ENCODE measurements around the gene HSP90AA1.
"Not testable (repeated sequence)": the region's sequence is repeated elsewhere in the genome, so short reads cannot be mapped to it uniquely, and the experiment has no call there.

Gene HSP90AA1

DNA sequence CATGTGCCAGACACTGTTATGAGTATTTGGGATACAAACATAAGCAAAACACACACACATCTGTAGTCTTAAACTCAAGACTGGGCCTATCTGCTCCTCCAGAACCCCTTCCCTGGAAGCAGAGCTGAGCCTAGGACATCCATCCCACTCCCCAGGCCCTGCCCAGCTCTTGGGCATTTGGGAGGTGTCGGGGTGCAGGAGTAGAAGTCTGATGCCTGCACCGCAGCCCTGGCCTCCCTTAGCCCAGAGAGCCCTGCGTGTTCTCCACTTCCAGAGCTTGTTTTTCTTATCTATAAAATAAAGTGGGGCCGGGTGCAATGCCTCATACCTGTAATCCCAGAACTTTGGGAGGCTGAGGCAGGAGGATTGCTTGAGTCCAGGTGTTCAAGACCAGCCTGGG lies 11.7 kb downstream of the HSP90AA1 start:
- H3K27ac ChIP-seq: no peak overlapping the region
- no peaks in the 10 kb centered on the region for H3K79me2 ChIP-seq
- no peak overlapping the region for H3K4me3 ChIP-seq (ENCODE audit: low read depth, low read length)
- no peak overlapping the region for H3K4me2 ChIP-seq (ENCODE audit: low read length)
- H3K9me3 ChIP-seq (ENCODE audit: control insufficient read depth, low read length): no peaks in the 10 kb centered on the region
- no peaks in the 10 kb centered on the region for H3K27me3 ChIP-seq (ENCODE audit: control insufficient read depth, insufficient read depth, low read length)
- H2AFZ ChIP-seq: no peak overlapping the region
- TF ChIP-seq, protein P1, sequence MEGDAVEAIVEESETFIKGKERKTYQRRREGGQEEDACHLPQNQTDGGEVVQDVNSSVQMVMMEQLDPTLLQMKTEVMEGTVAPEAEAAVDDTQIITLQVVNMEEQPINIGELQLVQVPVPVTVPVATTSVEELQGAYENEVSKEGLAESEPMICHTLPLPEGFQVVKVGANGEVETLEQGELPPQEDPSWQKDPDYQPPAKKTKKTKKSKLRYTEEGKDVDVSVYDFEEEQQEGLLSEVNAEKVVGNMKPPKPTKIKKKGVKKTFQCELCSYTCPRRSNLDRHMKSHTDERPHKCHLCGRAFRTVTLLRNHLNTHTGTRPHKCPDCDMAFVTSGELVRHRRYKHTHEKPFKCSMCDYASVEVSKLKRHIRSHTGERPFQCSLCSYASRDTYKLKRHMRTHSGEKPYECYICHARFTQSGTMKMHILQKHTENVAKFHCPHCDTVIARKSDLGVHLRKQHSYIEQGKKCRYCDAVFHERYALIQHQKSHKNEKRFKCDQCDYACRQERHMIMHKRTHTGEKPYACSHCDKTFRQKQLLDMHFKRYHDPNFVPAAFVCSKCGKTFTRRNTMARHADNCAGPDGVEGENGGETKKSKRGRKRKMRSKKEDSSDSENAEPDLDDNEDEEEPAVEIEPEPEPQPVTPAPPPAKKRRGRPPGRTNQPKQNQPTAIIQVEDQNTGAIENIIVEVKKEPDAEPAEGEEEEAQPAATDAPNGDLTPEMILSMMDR (IDR thresholded peaks at IDR 0.05): no peak
- no peak overlapping the region for H3K9ac ChIP-seq
- no peaks in the 10 kb centered on the region for H3K4me1 ChIP-seq
- no peaks in the 10 kb centered on the region for H3K36me3 ChIP-seq (ENCODE audit: control insufficient read depth, insufficient read depth, low read length)

DNA sequence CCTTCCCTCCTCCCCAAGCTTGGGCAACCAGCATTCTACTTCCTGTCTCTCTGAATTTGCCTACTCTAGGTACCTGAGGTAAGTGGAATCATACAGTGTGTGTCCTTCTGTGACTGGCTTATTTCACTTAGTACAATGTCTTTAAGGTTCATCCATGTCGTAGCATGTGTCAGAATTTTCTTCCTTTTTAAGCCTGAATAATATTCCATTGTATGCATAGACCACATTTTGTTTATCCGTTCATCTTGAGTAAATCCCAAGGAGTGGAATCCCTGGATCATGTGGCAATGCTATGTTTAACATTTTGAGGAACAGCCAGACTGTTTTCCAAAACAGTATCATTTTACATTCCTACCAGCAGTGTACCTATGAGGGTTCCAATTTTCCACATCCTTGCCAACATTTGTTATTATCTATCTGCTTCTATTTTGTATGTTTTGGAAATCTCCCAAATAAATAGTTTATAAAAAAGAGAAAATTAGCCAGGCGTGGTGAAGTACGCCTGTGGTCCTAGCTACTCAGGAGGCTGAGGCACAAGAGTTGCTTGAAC lies 12.4 kb downstream of the HSP90AA1 start:
- Histone ChIP-seq H3K4me3 (ENCODE audit: low read depth, low read length) (no peak overlapping the region), H3K9ac (no peak overlapping the region), H3K36me3 (ENCODE audit: control insufficient read depth, insufficient read depth, low read length) (no peaks in the 10 kb centered on the region), H2AFZ (no peak overlapping the region), H3K27me3 (ENCODE audit: control insufficient read depth, insufficient read depth, low read length) (no peaks in the 10 kb centered on the region), H3K9me3 (ENCODE audit: control insufficient read depth, low read length) (no peaks in the 10 kb centered on the region), H3K4me2 (ENCODE audit: low read length) (no peak overlapping the region), H3K27ac (no peak overlapping the region), H3K4me1 (no peaks in the 10 kb centered on the region), H3K79me2 (no peaks in the 10 kb centered on the region)
- TF ChIP-seq, protein P1 (IDR thresholded peaks at IDR 0.05): no peak

DNA sequence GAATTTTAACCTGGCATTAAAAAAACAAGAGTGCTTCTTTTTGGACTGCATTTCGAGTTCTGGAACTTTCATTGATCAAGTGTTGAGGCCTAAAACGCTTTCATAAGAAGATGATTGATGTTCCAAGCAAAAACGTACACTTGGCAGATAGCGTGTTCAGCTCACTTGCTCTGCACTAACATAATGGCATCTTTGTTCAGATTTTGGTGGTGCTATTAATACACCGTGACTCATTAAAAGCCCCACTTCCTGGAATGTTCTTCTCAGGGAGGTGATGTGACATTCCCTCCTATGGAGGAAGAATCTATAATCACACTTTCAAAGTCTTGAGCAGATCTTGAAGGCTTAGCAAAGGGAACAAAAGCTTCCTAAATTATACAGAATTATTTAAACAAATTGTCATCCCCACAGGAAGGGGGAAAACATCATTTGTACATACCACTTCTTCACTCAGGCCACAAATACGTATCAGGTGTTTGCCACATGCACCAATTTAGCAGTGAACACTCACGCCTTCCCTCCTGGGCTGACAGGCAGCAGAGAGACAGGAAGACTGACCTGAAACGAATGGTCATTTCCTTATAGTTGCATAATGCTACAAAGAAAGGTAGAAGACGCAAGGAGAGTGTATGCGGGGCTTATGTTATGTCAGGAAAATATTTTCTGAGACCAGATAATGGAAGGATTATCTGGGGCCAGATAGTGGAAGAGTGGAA lies 15.4 kb downstream of the HSP90AA1 start:
- Histone ChIP-seq H3K9me3 (ENCODE audit: control insufficient read depth, low read length) (no peaks in the 10 kb centered on the region), H2AFZ (no peak overlapping the region), H3K4me2 (ENCODE audit: low read length) (no peak overlapping the region), H3K36me3 (ENCODE audit: control insufficient read depth, insufficient read depth, low read length) (no peaks in the 10 kb centered on the region), H3K27me3 (ENCODE audit: control insufficient read depth, insufficient read depth, low read length) (no peaks in the 10 kb centered on the region), H3K79me2 (no peaks in the 10 kb centered on the region), H3K9ac (no peak overlapping the region), H3K4me3 (ENCODE audit: low read depth, low read length) (no peak overlapping the region), H3K4me1 (no peaks in the 10 kb centered on the region), H3K27ac (no peak overlapping the region)
- TF ChIP-seq, protein P1 (IDR thresholded peaks at IDR 0.05): no peak

DNA sequence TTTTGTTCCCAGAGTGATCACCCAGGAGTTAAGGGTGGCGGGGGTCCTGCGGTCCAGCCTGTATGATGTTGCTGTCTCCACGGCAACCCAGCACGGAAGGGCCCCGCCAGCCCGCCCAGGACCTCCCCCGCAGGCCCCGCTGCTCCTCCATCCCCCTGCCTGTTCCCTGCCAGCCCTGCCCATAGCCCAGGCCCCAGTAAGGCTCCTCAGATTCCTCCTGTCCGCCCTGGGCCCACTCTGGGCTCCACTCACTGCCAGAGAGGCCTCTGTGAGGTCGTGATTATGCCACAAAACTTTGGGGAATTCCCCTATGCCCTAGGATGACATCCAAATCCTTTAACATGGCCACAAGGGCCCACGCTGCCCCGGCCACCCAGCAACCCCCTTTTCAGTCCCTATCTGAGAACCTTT lies 20.8 kb downstream of the HSP90AA1 start:
- H3K27ac ChIP-seq: no peak overlapping the region
- H3K4me3 ChIP-seq (ENCODE audit: low read depth, low read length): no peak overlapping the region
- H3K9me3 ChIP-seq (ENCODE audit: control insufficient read depth, low read length): no peaks in the 10 kb centered on the region
- no peaks in the 10 kb centered on the region for H3K79me2 ChIP-seq
- no peaks in the 10 kb centered on the region for H3K4me1 ChIP-seq
- H3K9ac ChIP-seq: no peak overlapping the region
- no peak overlapping the region for H2AFZ ChIP-seq
- no peaks in the 10 kb centered on the region for H3K36me3 ChIP-seq (ENCODE audit: control insufficient read depth, insufficient read depth, low read length)
- H3K27me3 ChIP-seq (ENCODE audit: control insufficient read depth, insufficient read depth, low read length): no peaks in the 10 kb centered on the region
- no peak overlapping the region for H3K4me2 ChIP-seq (ENCODE audit: low read length)
- TF ChIP-seq, protein P1 (IDR thresholded peaks at IDR 0.05): no peak

DNA sequence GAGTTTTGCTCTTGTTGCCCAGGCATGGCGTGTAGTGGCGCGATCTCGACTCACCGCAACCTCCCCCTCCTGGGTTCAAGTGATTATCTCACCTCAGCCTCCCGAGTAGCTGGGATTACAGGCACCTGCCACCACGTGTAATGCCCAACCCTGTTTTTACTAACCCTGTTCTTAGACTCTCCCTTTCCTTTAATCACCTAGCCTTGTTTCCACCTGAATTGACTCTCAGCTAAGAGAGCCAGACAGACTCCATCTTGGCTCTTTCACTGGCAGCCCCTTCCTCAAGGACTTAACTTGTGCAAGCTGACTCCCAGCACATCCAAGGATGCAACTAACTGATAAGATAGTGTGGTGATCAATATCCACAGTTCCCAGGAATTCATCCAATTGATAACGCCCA lies 22.3 kb downstream of the HSP90AA1 start:
- not testable (repeated sequence) for H3K4me2 ChIP-seq (ENCODE audit: low read length); H3K4me3 ChIP-seq (ENCODE audit: low read depth, low read length); H3K4me1 ChIP-seq; H3K9ac ChIP-seq; H3K27ac ChIP-seq; H2AFZ ChIP-seq; H3K9me3 ChIP-seq (ENCODE audit: control insufficient read depth, low read length); H3K27me3 ChIP-seq (ENCODE audit: control insufficient read depth, insufficient read depth, low read length); H3K36me3 ChIP-seq (ENCODE audit: control insufficient read depth, insufficient read depth, low read length); H3K79me2 ChIP-seq
